Stomach (tissue), 9 donors: ENCODE data around the gene DNAI7. TPM values are rescaled to one million over a fixed set of nuclear protein-coding genes. Genes with fewer than 3 reads are reported as not detected.

Experiments
- DNase-seq, 2 donors: peaks; one replicate each; pipeline versions ENCODE4 v3.0.0 to v3.0.0-alpha.2; 2013 to 2019
- H3K27ac ChIP-seq, 5 donors: fragments of 200-600 bp in 4 of 5; sonication (generic) in 4 of 5; one replicate each; pipeline ENCODE4 v1.5.1; 2013 to 2019; ENCODE audit warnings: mild to moderate bottlenecking in 1 of 5, moderate library complexity in 1 of 5
- H3K27me3 ChIP-seq, 3 donors: fragments of 200-600 bp; sonication (generic); one replicate each; pipeline ENCODE4 v1.5.1; 2017 to 2019; ENCODE audit warnings: mixed run types in 1 of 3
- H3K36me3 ChIP-seq, 4 donors: fragments of 200-600 bp; sonication (generic); 1 replicate in 3 of 4; 2 replicates in 1 of 4; pipeline ENCODE4 v1.5.1; 2016 to 2019
- H3K4me1 ChIP-seq, 4 donors: fragments of 200-600 bp; sonication (generic); one replicate each; pipeline ENCODE4 v1.5.1; 2016 to 2019
- H3K4me3 ChIP-seq, 4 donors: fragments of 200-600 bp; sonication (generic) in 3 of 4; one replicate each; pipeline ENCODE4 v1.5.1; 2016 to 2019; ENCODE audit warnings: mild to moderate bottlenecking in 1 of 4
- H3K9me3 ChIP-seq, 4 donors: fragments of 200-600 bp; sonication (generic); one replicate each; pipeline ENCODE4 v1.5.1; 2016 to 2019
- EP300 ChIP-seq: sonication (generic); formaldehyde crosslinking; IDR thresholded peaks from one replicate; pipeline ENCODE4 v1.6.1; 2017; ENCODE audit warnings: antibody characterized with exemption
- POLR2A ChIP-seq, 4 donors: fragments of 450-650 bp; IDR thresholded peaks; one replicate each; pipeline ENCODE4 v1.6.1; 2016; ENCODE audit warnings: antibody characterized with exemption in 4 of 4, control low read depth in 2 of 4, mild to moderate bottlenecking in 1 of 4, moderate library complexity in 1 of 4
- POLR2AphosphoS5 ChIP-seq, 3 donors: sonication (generic); formaldehyde crosslinking; IDR thresholded peaks; one replicate each; pipeline ENCODE4 v1.6.1; 2016; ENCODE audit warnings: antibody characterized with exemption in 3 of 3
- WGBS, 5 donors: extraction: QIAGEN DNeasy Blood & Tissue Kit in 3 of 5; methylation state at CpG; one replicate each; pipeline versions ENCODE4 v1.1.5 to v1.1.7; 2013 to 2018; 5-methylcytosine and 5-hydroxymethylcytosine counted together
- intact Hi-C: fragments of 100-400 bp; cut with DNase I; formaldehyde crosslinking; loops from one replicate; pipeline ENCODE4 v1.15.1; 2023; ENCODE audit warnings: low total_unique reads
- polyA plus RNA-seq, 3 donors: library from polyadenylated mRNA; stranded (reverse); fragments of 200-250 nt; gene quantifications; one replicate each; pipeline ENCODE4 v1.2.3, GENCODE V29; 2013
- total RNA-seq, 5 donors: library from RNA; depleted of rRNA; stranded (reverse); fragments of >200 nt; gene quantifications; one replicate each; pipeline versions ENCODE4 v1.1.0 to v1.2.3, GENCODE V29; 2014 to 2016
- TF ChIP-seq, protein P1 (sequence below), 7 experiments: fragments of 450-650 bp in 4 of 7; fragments of 200-600 bp in 3 of 7; sonication (generic) in 3 of 7; IDR thresholded peaks; one replicate each; pipeline ENCODE4 v1.5.1; 2016 to 2019; ENCODE audit warnings: antibody characterized with exemption in 7 of 7, control low read depth in 2 of 7, mild to moderate bottlenecking in 1 of 7
- donor health status: healthy with polysubstance abuse.
- donor health status: Bipolar disorder and iron deficiency.
- donor health status: healthy.

DNAI7 gene
- total and polyA plus RNA-seq, 8 donors: 0.05 to 2.2 (median 0.37) TPM; not detected in 3

DNA sequence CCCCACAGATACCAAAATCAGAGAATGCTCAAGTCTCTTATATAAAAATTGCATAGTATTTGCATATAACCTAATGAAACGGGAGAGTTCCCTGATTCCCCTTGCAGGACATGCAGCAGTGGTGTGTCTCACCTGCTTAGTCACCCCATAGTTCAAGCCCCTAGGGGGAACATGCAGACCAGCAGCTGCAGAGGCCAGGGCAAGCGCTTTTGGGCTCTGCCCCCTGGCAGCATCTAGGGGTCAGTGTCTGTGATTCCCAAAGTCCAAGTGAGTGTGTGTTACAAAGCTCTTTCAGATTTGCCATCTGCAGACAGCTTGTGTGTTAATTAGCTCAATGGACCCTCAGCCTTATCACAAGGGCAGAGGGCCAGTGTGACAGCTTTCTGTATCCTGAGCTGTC, 110.1 kb downstream of the DNAI7 start:
- Histone ChIP-seq H3K36me3 (peaks cover 0 to 17% (median 0%) of the 10 kb centered on the region in 4 donors), H3K4me1 (peaks cover 0 to 5% (median 0%) of the 10 kb centered on the region in 4 donors), H3K27ac (no peak overlapping the region), H3K9me3 (no peaks in the 10 kb centered on the region), H3K4me3 (no peak overlapping the region), H3K27me3 (no peaks in the 10 kb centered on the region)
- 81 to 98% (median 84%) methylated on average over 2 of the region's 2 CpGs for WGBS, 5 donors
- no peak for DNase-seq
- TF ChIP-seq POLR2AphosphoS5 (IDR thresholded peaks at IDR 0.05): no peak
- no peak for TF ChIP-seq EP300
- TF ChIP-seq, protein P1, sequence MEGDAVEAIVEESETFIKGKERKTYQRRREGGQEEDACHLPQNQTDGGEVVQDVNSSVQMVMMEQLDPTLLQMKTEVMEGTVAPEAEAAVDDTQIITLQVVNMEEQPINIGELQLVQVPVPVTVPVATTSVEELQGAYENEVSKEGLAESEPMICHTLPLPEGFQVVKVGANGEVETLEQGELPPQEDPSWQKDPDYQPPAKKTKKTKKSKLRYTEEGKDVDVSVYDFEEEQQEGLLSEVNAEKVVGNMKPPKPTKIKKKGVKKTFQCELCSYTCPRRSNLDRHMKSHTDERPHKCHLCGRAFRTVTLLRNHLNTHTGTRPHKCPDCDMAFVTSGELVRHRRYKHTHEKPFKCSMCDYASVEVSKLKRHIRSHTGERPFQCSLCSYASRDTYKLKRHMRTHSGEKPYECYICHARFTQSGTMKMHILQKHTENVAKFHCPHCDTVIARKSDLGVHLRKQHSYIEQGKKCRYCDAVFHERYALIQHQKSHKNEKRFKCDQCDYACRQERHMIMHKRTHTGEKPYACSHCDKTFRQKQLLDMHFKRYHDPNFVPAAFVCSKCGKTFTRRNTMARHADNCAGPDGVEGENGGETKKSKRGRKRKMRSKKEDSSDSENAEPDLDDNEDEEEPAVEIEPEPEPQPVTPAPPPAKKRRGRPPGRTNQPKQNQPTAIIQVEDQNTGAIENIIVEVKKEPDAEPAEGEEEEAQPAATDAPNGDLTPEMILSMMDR (IDR thresholded peaks at IDR 0.05): no peak
- no peak for TF ChIP-seq POLR2A (IDR thresholded peaks at IDR 0.05)
- intact Hi-C loops: no loop called here

DNA sequence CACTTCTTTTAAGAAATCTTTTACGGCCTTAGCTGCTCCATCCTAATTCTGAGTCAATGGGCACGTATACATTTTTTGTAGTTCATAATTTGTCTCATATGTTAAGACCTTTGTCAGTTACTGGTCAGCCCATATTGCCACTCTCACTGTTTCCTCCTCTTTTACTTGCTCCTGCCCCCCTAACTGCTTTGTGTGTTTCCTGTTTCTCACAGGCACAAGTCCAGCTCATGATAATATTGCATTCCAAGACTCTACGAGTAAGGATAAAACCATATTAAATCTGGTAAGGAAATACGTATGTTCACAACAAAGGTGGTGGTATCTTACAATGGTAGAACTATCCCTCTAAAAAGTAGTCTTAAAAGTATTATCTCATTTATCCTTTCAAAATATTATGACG, 111.7 kb downstream of the DNAI7 start:
- 58 to 65% (median 60%) methylated on average over 5 of the region's 5 CpGs for WGBS, 5 donors

DNA sequence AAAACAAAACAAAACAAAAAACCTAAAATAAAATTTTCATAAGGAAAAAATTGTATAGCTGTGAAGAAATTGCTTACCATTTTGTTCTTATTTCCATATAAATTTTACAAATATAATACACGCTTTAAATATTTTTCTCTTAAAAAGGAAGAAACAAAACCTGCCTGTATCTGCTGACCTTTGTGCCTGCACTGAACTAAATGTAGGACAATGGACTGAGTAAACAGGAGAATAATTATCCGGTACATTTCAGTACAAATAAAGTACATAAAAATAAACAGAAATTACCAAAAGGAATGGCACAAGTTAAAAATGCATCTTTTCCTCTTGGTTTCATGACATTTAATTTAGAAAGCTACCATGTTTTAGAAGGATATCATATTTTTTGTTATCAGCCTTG, 112.3 kb downstream of the DNAI7 start:
- DNase-seq: no peak
- Histone ChIP-seq H3K27me3 (no peaks in the 10 kb centered on the region), H3K27ac (no peak overlapping the region), H3K4me1 (no peaks in the 10 kb centered on the region), H3K4me3 (no peak overlapping the region), H3K9me3 (no peaks in the 10 kb centered on the region), H3K36me3 (peaks cover 0 to 17% (median 0%) of the 10 kb centered on the region in 4 donors)
- 53 to 64% (median 54%) methylated on average over 2 of the region's 2 CpGs for WGBS, 5 donors
- intact Hi-C loops: no loop called here
- TF ChIP-seq POLR2A (IDR thresholded peaks at IDR 0.05) (no peak), POLR2AphosphoS5 (IDR thresholded peaks at IDR 0.05) (no peak), EP300 (no peak)
- TF ChIP-seq, protein P1 (IDR thresholded peaks at IDR 0.05): no peak

More for the DNA sequence above, 111.7 kb downstream of the DNAI7 start:
- DNase-seq: no peak
- peaks cover 0 to 17% (median 0%) of the 10 kb centered on the region in 4 donors for H3K36me3 ChIP-seq
- H3K4me1 ChIP-seq: no peaks in the 10 kb centered on the region
- no peak overlapping the region for H3K27ac ChIP-seq
- H3K9me3 ChIP-seq: no peaks in the 10 kb centered on the region
- no peaks in the 10 kb centered on the region for H3K27me3 ChIP-seq
- no peak overlapping the region for H3K4me3 ChIP-seq
- intact Hi-C loops: no loop called here
- TF ChIP-seq, protein P1 (IDR thresholded peaks at IDR 0.05): no peak
- TF ChIP-seq EP300: no peak
- TF ChIP-seq POLR2AphosphoS5 (IDR thresholded peaks at IDR 0.05): no peak
- TF ChIP-seq POLR2A (IDR thresholded peaks at IDR 0.05): no peak

DNA sequence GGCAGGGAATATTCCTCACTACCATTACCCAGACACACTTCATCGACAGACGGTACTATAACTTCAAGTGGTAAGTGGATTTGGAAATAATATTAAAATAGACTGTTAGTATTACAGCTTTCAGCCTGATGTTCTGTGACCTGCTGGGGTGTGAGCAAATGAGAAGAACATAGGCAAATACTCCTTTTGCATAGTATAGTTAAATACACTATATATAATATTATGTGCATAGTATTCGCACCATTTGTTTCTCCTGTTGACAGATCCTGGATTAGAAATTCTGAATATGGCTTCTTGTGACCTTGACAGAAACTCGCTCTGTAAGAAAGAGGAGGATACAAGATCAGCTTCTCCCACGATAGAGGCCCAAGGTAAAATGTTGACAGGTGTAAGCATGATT, 115.6 kb downstream of the DNAI7 start:
- intact Hi-C loops: no loop called here
- H3K4me3 ChIP-seq: no peak overlapping the region
- TF ChIP-seq EP300 (no peak), POLR2AphosphoS5 (IDR thresholded peaks at IDR 0.05) (no peak), POLR2A (IDR thresholded peaks at IDR 0.05) (no peak)
- TF ChIP-seq, protein P1 (IDR thresholded peaks at IDR 0.05): no peak
- no peak overlapping the region for H3K27ac ChIP-seq
- peaks cover 0 to 11% (median 0%) of the 10 kb centered on the region in 4 donors for H3K36me3 ChIP-seq
- no peaks in the 10 kb centered on the region for H3K4me1 ChIP-seq
- no peak for DNase-seq
- H3K27me3 ChIP-seq: no peaks in the 10 kb centered on the region
- WGBS, 5 donors: 90 to 96% (median 96%) methylated on average over 5 of the region's 5 CpGs
- H3K9me3 ChIP-seq: no peaks in the 10 kb centered on the region
